NCI-H1092 treated with DMSO at 0.1 percent for 48 hours (cell line): Measurements from ENCODE around the gene CTDSP1.

Experiments used
- DNase-seq: peaks from one replicate; lab custom pipeline; 2025; lab: John Stamatoyannopoulos, UW

CTDSP1 gene

GRCh38 chr2:218427741-218428140, 28.1 kb downstream of the CTDSP1 start:
- no peak for DNase-seq

GRCh38 chr2:218428846-218429558, 29.3 kb downstream of the CTDSP1 start:
- DNase-seq = no peak

DNA sequence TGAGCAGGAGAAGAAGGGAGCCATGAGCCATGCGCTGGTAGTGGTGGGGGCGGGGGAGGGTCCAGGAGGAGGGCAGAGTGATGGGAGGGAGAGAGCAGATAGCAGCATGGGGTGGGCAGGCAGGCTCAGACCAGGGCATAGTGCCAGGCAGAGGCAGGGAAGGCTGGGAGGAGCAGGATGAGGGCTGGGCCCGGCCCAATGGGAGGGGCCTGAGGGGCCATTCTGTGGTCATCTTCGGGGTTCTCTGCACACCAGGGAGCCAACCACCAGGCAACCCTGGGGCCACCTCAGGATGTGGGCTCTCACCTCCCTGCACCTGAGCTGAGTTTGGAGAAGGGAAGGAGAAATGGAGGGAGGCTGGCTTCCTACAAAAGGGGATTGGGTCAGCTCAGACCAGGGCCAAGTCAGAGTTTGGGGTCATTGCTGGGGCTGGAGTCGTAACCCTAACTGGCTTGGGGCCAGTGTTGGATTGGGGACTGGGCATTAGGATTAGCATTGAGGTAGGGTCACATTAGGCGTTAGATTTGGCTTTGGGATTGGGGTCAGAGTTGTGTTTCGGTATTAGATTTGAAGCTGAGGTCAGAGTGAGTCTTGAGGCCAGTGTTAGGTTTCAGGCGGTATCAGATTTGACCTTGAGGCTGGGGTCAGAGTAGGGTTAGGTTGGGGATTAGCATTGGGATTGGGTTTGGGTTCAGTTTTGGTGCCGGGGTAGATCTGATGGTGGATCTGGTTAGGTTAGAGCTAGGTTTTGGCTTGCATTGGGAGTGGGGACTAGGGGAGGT, 30.4 kb downstream of the CTDSP1 start:
- DNase-seq = no peak

GRCh38 chr2:218430721-218431120, 31.1 kb downstream of the CTDSP1 start:
- DNase-seq = no peak

DNA sequence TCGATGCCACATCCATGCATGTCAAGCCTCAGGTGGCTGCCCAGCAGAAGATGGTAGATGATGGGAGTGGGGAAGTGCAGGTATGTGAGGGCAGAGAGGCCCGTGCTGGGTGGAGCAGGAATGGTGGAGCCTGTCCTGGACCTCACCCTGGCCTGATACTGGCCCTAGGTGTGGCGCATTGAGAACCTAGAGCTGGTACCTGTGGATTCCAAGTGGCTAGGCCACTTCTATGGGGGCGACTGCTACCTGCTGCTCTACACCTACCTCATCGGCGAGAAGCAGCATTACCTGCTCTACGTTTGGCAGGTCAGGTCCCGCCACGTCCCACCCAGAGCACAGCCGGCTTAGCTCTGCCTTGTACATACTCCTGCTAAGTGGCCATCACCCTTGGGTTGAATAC, 32.2 kb downstream of the CTDSP1 start:
- no peak for DNase-seq

GRCh38 chr2:218432676-218433365, 33.2 kb downstream of the CTDSP1 start:
- DNase-seq = no peak

DNA sequence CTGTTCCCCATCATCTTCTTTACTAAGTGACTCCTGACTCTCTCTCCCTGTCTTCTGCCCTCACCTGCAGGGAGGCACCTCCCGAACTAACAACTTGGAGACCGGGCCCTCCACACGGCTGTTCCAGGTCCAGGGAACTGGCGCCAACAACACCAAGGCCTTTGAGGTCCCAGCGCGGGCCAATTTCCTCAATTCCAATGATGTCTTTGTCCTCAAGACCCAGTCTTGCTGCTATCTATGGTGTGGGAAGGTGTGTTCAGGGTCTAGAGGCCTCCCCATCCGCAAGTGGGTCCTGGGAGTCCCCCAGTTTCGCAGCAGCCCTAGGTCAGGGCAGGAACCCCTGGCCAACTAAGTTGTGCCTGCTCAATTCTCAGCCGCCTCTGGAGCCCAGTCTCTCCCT, 34.8 kb downstream of the CTDSP1 start:
- DNase-seq = no peak

DNA sequence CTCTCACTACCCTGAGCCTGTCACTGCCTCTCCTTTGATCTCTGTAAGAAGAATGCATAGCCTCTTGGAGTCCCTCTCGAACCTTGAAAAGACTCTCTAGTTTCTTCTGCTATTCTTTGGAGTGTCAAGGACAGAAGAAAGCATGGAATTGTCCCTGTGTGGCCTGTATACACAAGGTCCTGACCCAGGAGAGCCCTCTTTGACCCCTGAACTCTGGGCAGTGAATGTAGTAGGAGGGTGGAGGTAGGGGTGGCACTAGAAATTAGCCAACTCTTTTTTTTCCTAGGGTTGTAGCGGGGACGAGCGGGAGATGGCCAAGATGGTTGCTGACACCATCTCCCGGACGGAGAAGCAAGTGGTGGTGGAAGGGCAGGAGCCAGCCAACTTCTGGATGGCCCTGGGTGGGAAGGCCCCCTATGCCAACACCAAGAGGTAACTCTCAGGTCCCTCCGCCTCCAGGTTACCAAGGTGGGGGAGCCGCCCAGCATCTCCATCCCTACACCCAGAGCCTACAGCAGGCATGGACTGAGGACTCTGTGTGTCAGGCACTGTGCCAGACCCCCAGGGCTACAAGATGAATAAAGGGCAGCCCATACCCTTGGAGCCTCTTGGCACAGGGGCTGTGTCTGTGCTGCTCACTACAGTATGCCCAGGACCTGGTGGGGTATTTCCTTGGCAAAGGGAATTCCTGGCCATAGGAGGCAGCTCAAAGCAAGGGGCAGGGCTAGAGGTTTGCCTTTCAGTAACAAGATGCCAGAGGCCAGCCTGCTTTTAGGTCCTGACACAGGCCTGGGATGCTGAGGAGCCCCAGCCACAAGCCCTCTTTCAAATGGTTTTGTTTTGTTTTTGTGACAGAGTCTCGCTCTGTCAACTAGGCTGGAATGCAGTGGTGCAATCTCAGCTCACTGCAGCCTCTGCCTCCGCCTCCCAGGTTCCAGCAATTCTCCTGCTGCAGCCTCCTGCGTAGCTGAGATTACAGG, 35.6 kb downstream of the CTDSP1 start:
- no peak for DNase-seq

DNA sequence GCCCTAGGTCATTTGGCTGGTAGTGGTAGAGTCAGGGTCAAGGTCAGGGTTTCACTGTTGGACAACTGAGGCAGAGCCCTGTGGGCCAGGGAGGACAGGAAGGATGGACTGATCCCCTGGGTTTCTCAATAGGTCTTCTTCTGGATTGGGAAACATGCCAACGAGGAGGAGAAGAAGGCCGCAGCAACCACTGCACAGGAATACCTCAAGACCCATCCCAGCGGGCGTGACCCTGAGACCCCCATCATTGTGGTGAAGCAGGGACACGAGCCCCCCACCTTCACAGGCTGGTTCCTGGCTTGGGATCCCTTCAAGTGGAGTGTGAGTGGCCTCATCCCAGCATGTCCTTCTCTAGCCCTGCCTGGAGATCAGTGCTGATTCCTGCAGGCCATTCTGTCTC, 37.3 kb downstream of the CTDSP1 start:
- no peak for DNase-seq

DNA sequence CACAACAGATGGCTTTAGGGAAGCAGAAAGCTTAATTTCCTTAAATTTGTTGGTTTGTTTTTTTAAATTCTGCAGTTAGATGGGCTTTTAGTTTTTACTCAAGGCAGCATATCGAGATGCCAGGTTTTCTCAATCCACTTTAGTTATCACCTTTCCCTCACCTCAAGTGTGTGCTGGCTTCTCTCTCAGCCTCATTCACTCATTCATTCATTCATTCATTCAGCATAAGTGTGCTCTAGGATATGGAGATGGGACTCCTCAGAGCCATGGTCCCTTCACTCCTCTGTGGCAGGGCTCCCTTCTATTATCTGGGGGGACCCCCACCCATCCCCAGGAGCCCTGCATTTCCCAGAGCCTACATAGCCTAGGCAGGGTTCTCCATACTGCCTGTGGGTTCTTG, 38.3 kb downstream of the CTDSP1 start:
- DNase-seq = no peak

GRCh38 chr2:218438596-218438995, 38.9 kb downstream of the CTDSP1 start:
- DNase-seq = no peak

- no peak for DNase-seq
Measured at GRCh38 chr2:218444692-218445357, 45.2 kb downstream of the CTDSP1 start.

GRCh38 chr2:218445602-218446001, 45.9 kb downstream of the CTDSP1 start:
- no peak for DNase-seq

DNA sequence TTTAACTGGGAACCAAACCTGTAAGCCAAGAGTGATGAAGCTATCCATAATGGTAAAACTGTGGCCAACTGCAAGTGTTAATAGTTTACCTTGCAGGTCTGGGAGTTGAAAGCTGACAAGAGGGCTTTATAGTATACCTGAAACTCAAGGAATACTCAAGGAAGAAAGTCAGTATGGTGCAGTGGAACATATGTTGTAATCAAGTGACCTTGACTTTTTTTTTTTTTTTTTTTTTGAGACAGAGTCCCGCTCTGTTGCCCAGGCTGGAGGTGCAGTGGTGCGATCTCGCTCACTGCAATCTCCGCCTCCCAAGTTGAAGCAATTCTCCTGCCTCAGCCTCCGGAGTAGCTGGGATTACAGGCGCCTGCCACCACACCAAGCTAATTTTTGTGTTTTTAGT, 46.9 kb downstream of the CTDSP1 start:
- DNase-seq = no peak

- DNase-seq = no peak
Measured at GRCh38 chr2:218447072-218447471, 47.4 kb downstream of the CTDSP1 start.

- no peak for DNase-seq
Measured at GRCh38 chr2:218448934-218449333, 49.3 kb downstream of the CTDSP1 start.

- no peak for DNase-seq
Measured at GRCh38 chr2:218452079-218452478, 52.4 kb downstream of the CTDSP1 start.
